Heart left ventricle (tissue), 16 donors: ENCODE results near the gene GLRA1. TPM values are rescaled to one million over a fixed set of nuclear protein-coding genes. Genes with fewer than 3 reads are reported as not detected.

Experiments
- ATAC-seq, 4 donors: fragments of 200-7000 bp; cut with Tn5 transposase; one replicate each; pipeline ENCODE4 v1.9.1; 2020 to 2022; ENCODE audit warnings: moderate library complexity in 4 of 4, mild to moderate bottlenecking in 3 of 4, moderate number of reproducible peaks in 1 of 4
- DNase-seq, 5 donors: peaks; one replicate each; pipeline ENCODE4 v3.0.0-alpha.2; 2020
- H3K27ac ChIP-seq, 12 donors: fragments of 200-600 bp; sonication (generic) in 4 of 12; one replicate each; pipeline versions ENCODE4 v1.5.0 to v1.8.0; 2016 to 2022; ENCODE audit warnings: mild to moderate bottlenecking in 2 of 12
- H3K27me3 ChIP-seq, 9 donors: fragments of 200-600 bp; sonication (generic) in 2 of 9; one replicate each; pipeline versions ENCODE4 v1.5.1 to v1.8.0; 2016 to 2022; ENCODE audit warnings: mild to moderate bottlenecking in 3 of 9
- H3K36me3 ChIP-seq, 9 donors: fragments of 200-600 bp; sonication (generic) in 2 of 9; one replicate each; pipeline versions ENCODE4 v1.5.0 to v1.8.0; 2018 to 2022; ENCODE audit warnings: mild to moderate bottlenecking in 2 of 9
- H3K4me1 ChIP-seq, 12 donors: fragments of 200-600 bp; sonication (generic) in 4 of 12; one replicate each; pipeline versions ENCODE4 v1.5.0 to v1.8.0; 2016 to 2022; ENCODE audit warnings: mild to moderate bottlenecking in 3 of 12
- H3K4me3 ChIP-seq, 12 donors: fragments of 200-600 bp; sonication (generic) in 4 of 12; one replicate each; pipeline versions ENCODE4 v1.5.0 to v1.8.0; 2017 to 2022; ENCODE audit warnings: mild to moderate bottlenecking in 9 of 12, moderate library complexity in 4 of 12
- H3K9me3 ChIP-seq, 12 donors: fragments of 200-600 bp; sonication (generic) in 4 of 12; one replicate each; pipeline versions ENCODE4 v1.5.0 to v1.8.0; 2016 to 2022; ENCODE audit warnings: mild to moderate bottlenecking in 1 of 12
- CTCF ChIP-seq, 12 donors: fragments of 200-600 bp; sonication (generic) in 4 of 12; IDR thresholded peaks; one replicate each; pipeline versions ENCODE4 v1.5.0 to v1.8.0; 2018 to 2022; ENCODE audit warnings: antibody characterized with exemption in 12 of 12, mild to moderate bottlenecking in 5 of 12
- POLR2A ChIP-seq, 2 donors: fragments of 450-650 bp; IDR thresholded peaks; one replicate each; pipeline ENCODE4 v1.6.1; 2017; ENCODE audit warnings: antibody characterized with exemption in 2 of 2, mild to moderate bottlenecking in 2 of 2, moderate library complexity in 2 of 2
- WGBS, 4 donors: extraction: QIAGEN DNeasy Blood & Tissue Kit in 2 of 4; methylation state at CpG; one replicate each; pipeline versions ENCODE4 v1.1.5 to v1.1.7; 2013 to 2018; 5-methylcytosine and 5-hydroxymethylcytosine counted together
- intact Hi-C, 10 donors: fragments of 100-400 bp; cut with DNase I; formaldehyde crosslinking; loops; one replicate each; pipeline versions ENCODE4 v1.11.1 to v1.14.2; 2022
- polyA plus RNA-seq, 2 donors: library from polyadenylated mRNA; stranded (reverse); fragments of 200-250 nt; gene quantifications; one replicate each; pipeline ENCODE4 v1.2.3, GENCODE V29; 2013
- total RNA-seq, 9 donors: library from RNA; depleted of rRNA in 2 of 9; stranded (reverse); fragments of >200 nt in 2 of 9; fragmentation: NEBNext Ultra II Directional in 3 of 9; extraction: Animal tissue kit (Norgen Biotek cat#: 25700) in 3 of 9; gene quantifications; one replicate each; pipeline versions ENCODE4 v1.1.0 to v1.2.4, GENCODE V29; 2016 to 2023
- donor health status: ischemic (EF 13 %, LVEDD 7.1; RV severe dilation, severe dysfunction).
- donor health status: healthy with polysubstance abuse.
- donor health status: DM: no; HTN: yes; CAD: no.
- donor health status: DM: no; HTN: no; CAD: no.
- donor health status: ischemic (EF 25% LVEDD 6.9; RV normal size, moderate dysfunction).
- donor health status: ischemic (EF 25% LVEDD 5.7; RV mildly dilated, moderate dysfunction).
- donor health status: healthy.
- donor health status: DM: yes; HTN: yes; CAD: no.
- donor health status: ischemic (EF 35%, LVEDD 5.7; RV mildly dilated, moderate dysfunction).
- donor health status: nonischemic (EF 11% LVEDD 7.7; RV severe dilation, severe dysfunction).
- donor health status: DM: yes; HTN: yes; CAD: no.
- donor health status: PGD.
- donor health status: ischemic (EF 29% LVEDD 5.4; RV normal size, mild dysfunction).
- donor health status: nonischemic (EF 23%, LVEDD 6.1; RV moderate dilation, normal function).

The GLRA1 gene
- total and polyA plus RNA-seq, 11 donors = not detected

GRCh38 chr5:151905557-151905961 is 19.1 kb downstream of the GLRA1 start:
- intact Hi-C loops = no loop called here
- Histone ChIP-seq H3K9me3 (no peaks in the 10 kb centered on the region), H3K4me1 (peaks cover 0 to 14% (median 2%) of the 10 kb centered on the region in 12 donors), H3K36me3 (no peaks in the 10 kb centered on the region), H3K27me3 (no peaks in the 10 kb centered on the region), H3K4me3 (no peak overlapping the region), H3K27ac (no peak overlapping the region)
- 49 to 65% (median 53%) methylated on average over 4 of the region's 4 CpGs for WGBS, 4 donors
- DNase-seq (no peak), ATAC-seq (no peak)
- no peak for TF ChIP-seq CTCF (IDR thresholded peaks at IDR 0.05)
- TF ChIP-seq POLR2A (IDR thresholded peaks at IDR 0.05) = no peak

GRCh38 chr5:151904909-151905308 is 19.7 kb downstream of the GLRA1 start:
- intact Hi-C loops = no loop called here
- no peak overlapping the region for H3K4me3 ChIP-seq
- H3K9me3 ChIP-seq = no peaks in the 10 kb centered on the region
- TF ChIP-seq CTCF (IDR thresholded peaks at IDR 0.05) = no peak
- H3K36me3 ChIP-seq = no peaks in the 10 kb centered on the region
- H3K27ac ChIP-seq = no peak overlapping the region
- DNase-seq (no peak), ATAC-seq (no peak)
- no peaks in the 10 kb centered on the region for H3K27me3 ChIP-seq
- peaks cover 0 to 14% (median 2%) of the 10 kb centered on the region in 12 donors for H3K4me1 ChIP-seq

GRCh38 chr5:151904127-151904526 is 20.5 kb downstream of the GLRA1 start:
- Histone ChIP-seq H3K27me3 (no peaks in the 10 kb centered on the region), H3K9me3 (no peaks in the 10 kb centered on the region), H3K27ac (no peak overlapping the region), H3K4me1 (peaks cover 0 to 14% (median 2%) of the 10 kb centered on the region in 12 donors), H3K36me3 (no peaks in the 10 kb centered on the region), H3K4me3 (no peak overlapping the region)
- TF ChIP-seq CTCF (IDR thresholded peaks at IDR 0.05) = no peak
- no peak for TF ChIP-seq POLR2A (IDR thresholded peaks at IDR 0.05)
- intact Hi-C loops = no loop called here
- DNase-seq (no peak), ATAC-seq (no peak)
- 55 to 70% (median 61%) methylated on average over 6 of the region's 6 CpGs for WGBS, 4 donors

GRCh38 chr5:151903243-151903653 is 21.4 kb downstream of the GLRA1 start:
- DNase-seq (no peak), ATAC-seq (no peak)
- Histone ChIP-seq H3K36me3 (no peaks in the 10 kb centered on the region), H3K9me3 (no peaks in the 10 kb centered on the region), H3K4me1 (peaks cover 0 to 14% (median 2%) of the 10 kb centered on the region in 12 donors), H3K27me3 (no peaks in the 10 kb centered on the region), H3K4me3 (no peak overlapping the region), H3K27ac (no peak overlapping the region)
- intact Hi-C loops = no loop called here
- TF ChIP-seq POLR2A (IDR thresholded peaks at IDR 0.05) = no peak
- no peak for TF ChIP-seq CTCF (IDR thresholded peaks at IDR 0.05)
- 49 to 61% (median 51%) methylated on average over 2 of the region's 2 CpGs for whole genome bisulfite sequencing, 4 donors
